ENCODE data around the gene ACTL8. TPM values are rescaled to one million over a fixed set of nuclear protein-coding genes. Genes with fewer than 3 reads are reported as not detected.

The ACTL8 gene
- total RNA-seq, 1 donor from 2014 or later: not detected

DNA sequence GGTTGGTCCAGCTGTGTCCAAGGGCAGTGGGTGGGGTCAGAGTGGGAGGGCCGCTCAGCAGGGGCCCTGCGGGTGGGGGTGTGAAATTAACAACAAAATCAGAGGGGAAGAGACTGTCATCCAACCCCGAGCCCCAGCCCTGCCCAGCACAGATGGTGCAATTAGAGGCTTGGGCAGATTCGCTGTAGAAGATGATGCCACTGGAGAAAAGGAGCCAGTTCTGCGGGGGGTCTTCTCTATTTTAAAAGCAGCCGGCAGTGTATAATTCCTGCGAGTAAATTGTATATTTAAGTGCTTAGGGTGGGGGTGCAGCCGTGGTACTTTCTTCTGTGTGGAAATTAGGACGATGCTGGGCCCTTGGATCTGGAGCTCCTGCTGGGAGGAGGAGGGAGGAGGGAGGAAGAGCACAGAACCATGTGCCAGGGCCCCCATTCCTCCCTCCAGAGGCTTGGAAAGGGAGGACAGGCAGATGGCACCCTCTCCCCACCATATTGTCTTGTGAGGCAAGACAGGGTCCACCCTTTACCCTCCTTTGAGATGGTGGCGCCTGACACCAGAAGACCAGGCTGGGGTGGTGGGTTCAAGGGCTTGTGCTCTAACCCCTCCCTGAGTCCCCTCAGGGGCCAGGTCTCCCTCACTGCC lies 89.2 kb downstream of the ACTL8 start:
- no peak for DNase-seq (ENCODE audit: low spot score)

DNA sequence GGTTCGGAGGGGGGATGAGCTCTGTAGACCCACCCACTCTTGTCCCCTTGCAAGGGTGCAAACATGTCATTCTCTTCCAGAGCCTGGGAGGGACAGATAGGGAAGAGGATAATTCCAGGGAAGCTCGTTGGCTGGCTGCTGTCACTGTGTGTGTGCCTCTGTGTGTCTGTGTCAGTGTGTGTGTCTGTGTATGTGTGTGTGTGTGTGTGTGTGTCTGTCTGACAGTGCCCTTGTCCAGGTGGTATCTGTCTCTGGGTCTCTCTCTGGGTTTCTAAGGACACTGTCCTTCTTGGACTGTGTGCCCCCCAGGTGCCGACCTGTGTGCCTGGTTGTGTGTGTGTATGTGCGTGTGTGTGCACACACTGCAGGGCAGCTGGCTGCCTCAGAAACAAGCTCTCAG lies 90.5 kb downstream of the ACTL8 start:
- no peak for DNase-seq (ENCODE audit: low spot score)

DNA sequence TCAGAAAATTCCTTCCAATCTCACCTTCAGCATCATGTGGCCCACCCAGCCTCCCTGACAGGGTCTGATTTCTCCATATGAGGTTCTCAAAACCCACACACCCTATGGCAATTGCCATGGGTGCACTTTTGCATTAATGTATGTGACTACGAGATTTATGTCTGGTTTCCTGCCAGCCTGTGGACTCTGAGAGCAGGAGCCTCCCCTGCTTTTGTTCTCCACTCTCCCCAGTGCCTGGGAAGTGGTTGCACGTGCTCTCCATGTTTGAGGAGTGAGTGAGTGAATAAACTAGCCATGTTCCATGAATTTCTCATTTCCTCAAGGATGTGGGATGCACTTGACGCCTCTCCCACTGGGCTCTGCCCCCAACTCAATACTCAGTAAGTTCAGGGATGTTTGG lies 91.2 kb downstream of the ACTL8 start:
- no peak for DNase-seq (ENCODE audit: low spot score)

DNA sequence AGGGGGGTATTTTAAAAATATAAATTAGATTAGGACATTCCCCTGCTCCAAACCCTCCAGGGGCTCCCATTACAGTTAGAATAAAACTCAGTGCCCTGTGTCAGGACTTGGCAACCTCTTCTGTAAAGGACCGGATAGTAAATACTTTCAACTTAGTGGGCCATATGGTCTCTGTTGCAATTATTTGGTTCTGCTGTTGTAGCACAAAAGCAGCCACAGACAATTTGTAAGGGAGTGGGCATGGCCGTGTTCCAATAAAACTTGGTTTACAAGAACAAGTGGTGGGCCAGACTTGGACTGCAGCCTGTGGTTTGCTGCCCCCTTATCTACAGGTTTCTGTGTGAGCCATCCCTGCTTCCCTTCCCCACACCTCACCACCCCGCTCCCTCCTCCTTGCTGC lies 92.0 kb downstream of the ACTL8 start:
- no peak for DNase-seq (ENCODE audit: low spot score)

DNA sequence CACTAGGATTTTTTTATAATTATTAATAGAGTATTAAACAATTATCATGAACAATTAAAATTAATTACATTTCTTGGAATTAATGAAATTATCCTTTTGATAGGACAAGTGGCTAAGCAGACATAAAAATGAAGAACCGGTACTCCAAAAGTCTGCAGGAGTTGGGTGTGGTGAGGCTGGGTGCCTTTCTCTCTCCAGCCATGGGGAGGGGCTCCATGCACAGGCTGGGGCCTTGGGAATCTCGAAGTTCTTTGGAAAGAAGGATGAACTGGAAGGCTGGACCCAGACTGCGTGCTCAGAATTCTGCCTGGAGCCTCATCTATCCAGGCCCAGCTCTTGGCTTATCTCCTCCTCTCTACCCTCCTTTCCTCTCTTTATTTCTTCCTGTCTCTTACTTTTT lies 94.1 kb downstream of the ACTL8 start:
- DNase-seq (ENCODE audit: low spot score): no peak

DNA sequence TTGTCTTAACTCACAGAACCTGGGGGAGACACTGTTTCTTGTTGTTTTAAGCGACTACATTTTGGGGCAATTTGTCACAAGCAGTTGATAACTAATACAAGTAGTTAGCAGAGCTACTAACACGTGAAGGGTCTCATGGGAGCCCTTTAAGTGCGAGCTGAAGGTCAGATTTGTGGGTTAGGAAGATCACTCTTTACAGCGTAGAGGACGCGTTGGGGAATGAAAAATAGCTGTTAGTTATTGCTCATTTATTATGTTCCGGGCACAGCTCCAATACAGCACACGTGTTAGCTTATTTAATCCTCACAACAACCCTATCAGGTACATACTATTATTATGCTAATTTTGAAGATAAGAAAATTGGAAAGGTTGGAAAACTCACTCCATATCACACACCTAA lies 95.9 kb downstream of the ACTL8 start:
- DNase-seq (ENCODE audit: low spot score): no peak

DNA sequence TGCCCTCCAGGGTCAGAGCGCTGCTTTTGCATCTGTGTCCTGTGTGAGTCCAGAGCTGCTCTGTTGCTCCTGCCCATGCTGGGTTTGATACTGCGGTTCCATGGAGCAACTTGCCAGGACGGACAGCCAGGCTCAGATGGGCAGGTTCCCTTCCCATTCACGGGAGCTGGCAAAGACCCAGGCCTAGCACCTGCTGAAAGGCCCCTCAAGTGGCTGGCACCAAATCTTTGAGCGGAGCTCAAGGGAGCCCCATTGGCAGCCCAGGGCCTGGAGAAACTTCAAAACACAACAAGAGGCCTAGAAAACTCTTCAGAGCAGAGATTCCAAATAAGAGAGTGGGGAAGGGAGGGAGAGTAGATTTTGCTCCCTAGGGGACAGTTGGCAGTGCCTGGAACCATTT lies 97.2 kb downstream of the ACTL8 start:
- no peak for DNase-seq (ENCODE audit: low spot score)

DNA sequence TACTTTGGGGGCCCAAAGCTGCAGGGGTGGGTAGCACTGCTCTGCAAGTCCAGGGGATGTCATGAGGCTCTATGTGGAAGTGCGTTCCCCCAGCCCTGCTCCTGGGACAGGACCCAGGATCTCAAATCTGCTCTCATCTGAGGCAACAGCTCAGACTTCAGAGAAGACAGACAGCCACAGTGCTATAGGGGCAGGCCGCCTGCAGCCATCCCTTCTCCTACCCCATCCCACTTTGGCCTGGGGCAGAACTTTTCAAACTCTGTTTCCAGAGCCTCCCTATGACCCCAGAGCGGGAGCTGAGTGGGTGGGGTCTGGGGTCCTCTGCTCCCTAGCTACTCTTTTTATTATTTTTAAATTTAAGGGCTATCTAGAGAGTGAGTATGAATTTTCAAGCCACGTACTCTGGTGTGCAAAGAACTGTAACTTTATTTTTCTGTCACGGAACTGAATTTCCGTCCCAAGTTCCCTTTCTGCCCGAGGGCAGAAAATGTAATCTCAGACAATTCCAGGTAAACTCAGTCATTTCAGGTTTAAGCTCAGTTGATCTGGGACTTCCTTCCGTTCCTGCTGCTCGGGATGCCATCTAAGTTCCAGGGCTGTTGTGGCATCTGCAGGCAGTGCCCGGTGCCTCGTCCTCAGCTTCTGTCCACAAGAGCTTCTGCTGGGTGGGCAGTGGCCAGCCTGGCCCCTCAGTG lies 98.3 kb downstream of the ACTL8 start:
- no peak for DNase-seq (ENCODE audit: low spot score)

DNA sequence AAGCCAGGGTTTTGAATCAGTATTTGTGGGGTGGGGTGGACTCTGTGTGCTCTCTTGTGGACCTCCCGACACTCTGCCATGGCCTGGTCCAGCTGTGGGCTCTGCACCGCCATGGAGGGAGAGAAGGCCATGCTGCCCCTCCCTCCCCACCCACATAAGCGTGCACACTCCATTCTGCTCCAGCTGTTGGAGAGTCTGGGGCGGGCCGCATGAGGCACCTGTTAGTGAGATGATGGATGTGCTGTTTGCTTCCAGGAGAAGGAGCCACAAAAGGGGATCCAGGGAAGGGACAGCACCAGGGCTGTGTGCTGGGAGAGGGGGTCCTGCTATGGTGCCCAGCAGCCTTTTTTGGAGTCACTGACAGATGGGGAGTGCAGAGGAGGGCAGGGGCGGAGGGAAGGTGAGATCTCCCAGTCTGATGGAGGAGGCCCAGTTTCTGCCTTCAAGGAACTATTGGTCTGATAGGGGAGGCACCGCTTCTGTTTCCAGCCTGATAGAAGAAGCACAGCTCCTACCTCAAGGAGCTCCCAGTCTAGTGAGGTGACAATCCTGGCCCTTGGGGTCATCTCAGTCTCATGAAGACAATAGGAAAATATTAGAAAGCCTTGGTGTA lies 101.5 kb downstream of the ACTL8 start:
- no peak for DNase-seq (ENCODE audit: low spot score)

DNA sequence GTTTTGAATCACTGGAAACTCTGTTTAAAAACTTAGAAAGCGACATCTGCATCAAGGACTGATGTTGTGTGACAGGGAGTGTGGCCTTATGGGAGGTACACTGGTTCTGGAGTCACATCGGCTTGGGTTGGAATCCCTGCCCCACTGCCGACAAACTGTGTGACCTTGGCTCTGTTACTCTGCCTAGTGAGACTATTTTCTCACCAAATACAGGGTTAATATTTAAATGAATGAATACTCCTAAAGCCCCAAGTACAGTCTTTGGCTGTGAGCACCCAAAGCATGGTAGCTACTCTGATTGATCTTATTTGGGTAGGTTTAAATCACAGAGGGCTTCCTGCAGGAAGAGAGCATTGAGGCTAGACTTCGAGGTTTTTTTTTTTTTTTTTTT lies 102.0 kb downstream of the ACTL8 start:
- no peak for DNase-seq (ENCODE audit: low spot score)

DNA sequence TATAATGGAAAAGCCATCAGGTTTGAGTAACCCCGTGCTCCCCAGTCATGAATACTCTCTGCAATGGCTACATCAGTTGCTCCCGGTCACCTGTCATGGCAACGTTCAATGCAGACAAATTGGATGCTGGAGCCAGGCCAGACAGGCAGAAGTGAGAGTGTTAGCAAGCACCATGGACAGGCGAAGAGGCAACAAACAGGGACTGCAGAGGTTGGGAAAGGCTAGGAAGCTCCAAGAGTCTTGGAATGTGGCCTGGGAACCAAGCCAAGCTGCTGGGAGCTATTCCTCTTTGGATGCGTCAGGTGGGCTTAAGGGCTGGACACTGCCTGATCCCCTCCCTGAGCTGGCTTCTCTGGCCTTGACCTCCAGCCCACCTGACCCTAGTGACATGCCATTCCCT lies 102.9 kb downstream of the ACTL8 start:
- no peak for DNase-seq (ENCODE audit: low spot score)

DNA sequence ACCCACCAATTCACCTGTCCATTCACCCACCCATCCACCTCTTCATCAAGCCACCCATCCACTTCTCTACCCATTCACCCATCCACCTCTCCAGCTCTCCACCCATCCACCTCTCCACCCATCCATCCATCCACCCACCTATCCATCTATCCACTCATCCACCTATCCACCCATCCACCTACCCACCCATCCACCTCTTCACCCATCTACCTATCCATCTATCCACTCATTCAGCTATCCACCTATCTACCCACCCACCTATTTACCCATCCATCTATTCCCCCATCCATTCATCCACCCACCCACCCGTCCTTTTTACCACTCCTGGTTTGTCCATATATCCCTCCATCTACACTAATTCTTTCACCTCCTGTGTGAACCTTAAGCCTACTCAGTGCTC lies 105.7 kb downstream of the ACTL8 start:
- no peak for DNase-seq (ENCODE audit: low spot score)

DNA sequence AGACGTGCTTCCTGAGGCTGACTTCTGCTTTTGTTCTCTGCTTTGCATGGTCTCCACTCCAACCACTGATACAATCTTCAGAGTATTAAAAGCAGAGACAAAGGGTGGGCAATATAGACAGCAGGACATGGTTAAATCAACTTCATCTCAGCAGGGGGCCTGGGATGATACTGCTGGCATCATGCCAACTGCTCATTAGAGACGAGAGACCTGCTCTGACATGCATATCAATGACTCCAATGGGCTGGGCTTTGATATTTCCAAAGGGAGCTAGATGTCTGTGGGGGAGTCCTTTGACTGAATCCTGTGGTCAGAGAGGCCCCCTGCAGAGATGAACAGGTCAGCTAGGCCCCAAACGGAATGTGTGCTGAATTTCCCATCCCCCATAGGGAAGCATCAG lies 106.6 kb downstream of the ACTL8 start:
- no peak for DNase-seq (ENCODE audit: low spot score)

DNA sequence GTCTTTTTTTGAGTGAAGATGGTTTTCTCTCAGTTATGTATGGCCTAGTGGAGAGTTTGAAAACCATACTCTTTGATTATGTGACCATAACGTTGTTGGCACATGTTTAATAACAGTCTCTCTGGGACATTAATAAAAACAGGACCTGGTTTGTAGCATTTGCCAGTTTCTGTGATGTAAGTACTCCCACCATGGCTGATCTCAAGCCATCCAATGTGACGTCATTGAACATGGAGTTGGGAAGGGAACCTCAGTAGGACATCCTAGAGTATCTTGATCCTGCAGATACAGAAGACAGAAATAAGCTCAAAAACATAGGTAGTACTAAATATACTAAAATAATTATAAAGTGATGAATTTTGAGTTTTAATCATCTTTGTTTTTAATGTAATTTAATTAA lies 107.0 kb downstream of the ACTL8 start:
- no peak for DNase-seq (ENCODE audit: low spot score)

DNA sequence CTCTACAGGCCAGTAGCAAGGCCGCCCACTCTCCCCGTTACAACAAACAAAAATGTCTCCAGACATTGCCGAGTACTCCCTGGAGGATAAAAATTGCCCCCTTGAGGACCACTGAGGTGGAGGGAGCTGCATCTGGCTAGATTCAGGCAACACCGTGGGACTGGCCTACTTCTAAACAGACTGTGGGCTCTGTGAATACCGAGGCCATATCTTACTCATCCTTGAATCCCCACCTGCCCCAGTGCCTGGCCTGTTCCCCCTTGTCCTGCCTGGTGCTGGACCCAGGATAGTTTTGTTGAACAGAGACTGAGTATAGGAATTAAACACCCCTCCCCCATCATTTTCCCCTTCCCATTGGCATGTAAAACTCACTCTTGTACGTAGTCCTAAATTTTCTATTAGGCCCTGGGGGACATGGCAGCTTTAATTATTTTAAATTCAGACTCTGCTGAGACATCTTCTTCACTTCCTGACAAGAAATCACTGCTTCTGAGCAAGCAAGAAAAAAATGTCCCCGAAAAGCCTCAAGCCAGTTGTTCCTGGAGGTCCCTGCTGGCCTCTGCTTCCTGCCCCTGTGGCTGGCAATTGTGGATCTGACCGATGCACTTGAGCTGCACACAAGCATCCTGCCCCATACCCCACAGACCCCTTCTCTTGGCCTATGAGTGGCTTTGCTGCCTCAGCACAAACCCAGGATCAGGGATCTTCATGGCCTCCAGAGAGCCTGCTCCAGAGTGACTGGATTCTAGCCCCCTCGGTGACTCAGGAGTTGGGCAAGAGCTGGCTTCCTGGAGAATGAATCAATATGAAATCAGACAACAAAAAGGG lies 111.0 kb downstream of the ACTL8 start:
- no peak for DNase-seq (ENCODE audit: low spot score)

DNA sequence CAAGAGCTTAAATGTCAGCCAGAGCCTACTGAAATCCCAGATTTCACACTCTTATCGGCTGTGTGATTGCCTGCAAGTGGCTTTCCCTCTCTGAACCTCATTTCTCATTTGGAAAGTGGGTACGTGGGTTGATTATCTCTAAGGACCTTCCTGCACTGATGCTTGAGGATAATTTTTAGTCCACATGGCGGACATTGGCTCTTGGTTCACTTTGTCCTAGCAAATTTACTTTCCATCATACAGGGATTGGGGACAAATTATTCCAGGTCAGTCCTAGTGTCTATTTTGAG lies 111.6 kb downstream of the ACTL8 start:
- no peak for DNase-seq (ENCODE audit: low spot score)

DNA sequence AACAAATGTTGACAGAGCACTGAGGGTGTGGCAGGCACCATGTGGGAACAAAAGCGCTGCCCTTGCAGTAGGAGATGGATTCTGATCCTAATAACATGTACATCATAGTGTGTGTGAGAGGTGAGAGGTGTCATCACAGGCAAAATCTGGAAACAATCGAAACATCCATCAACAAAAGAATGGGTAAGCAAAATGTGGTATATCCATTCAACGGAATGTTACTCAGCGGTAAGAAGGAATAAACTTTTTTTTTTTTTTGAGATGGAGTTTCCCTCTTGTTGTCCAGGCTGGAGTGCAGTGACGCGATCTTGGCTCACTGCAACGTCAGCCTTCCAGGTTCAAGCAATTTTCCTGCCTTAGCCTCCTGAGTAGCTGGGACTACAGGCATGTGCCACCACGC lies 112.3 kb downstream of the ACTL8 start:
- no peak for DNase-seq (ENCODE audit: low spot score)

DNA sequence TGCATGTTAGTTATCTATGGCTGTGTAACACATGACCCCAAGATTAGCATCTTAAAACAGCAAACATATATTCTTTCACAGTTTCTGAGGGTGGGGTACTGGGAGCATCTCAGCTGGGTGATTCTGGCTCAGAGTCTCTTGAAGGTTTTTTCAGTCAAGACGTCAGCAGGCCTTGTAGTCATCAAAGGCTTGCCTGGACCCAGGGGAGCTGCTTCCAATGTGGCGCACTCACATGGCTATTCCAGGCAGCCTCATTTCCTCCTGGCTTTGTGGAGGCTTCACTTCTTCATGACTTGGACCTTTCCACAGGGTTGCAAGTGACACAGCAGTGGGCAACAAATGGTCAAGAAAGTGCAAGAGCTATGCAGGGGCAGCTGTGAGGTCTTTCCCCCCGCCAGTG lies 114.7 kb downstream of the ACTL8 start:
- no peak for DNase-seq (ENCODE audit: low spot score)

DNA sequence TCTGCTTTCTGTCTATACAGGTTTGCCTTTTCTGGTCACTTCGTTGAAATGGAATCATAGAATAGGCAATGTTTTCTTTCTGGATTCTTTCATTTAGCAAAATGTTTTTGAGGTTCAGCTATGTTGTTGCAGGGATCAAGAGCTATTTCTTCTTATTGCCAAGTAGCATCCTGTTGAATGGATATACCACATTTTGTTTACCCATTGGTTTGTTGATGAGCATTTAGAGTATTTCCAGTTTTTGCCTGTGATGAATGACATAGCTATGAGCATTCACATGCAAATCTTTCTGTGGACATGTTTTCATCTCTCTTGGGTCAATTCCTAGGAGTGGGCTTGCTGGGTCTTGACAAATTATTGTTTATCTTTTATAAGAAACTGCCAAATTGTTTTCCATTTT lies 115.5 kb downstream of the ACTL8 start:
- DNase-seq (ENCODE audit: low spot score): no peak

DNA sequence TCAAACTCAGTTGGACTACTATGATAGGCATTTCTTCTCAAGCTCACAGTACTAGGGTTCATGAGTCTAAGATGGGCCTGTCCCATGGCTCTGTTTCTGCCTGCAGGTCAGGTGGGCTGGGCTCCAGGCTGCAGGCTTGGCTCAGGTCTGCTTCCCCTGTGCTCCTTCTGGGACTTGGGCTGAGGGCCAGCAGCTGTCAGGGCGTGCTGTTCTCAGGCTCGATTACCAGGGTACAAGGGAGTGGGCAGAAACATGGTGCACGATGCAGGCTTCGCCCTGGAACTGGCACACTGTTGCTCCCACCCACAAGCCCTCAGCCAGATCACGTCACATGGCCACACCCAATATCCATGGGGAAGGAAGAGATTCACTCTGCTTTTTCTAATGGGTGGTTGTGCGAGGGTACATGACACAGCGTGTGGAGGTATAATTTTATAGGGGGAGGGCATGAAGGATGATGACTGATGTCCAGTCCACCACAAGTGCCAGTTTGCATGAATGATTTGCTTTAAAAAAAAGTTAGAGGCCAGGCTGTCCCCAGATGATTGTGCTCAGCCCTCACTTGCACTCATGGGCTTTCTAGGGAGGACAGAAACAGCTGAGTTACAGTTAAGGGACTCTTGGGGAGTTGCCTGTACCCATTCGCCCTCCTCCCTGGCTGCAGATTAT lies 118.0 kb downstream of the ACTL8 start:
- no peak for DNase-seq (ENCODE audit: low spot score)

DNA sequence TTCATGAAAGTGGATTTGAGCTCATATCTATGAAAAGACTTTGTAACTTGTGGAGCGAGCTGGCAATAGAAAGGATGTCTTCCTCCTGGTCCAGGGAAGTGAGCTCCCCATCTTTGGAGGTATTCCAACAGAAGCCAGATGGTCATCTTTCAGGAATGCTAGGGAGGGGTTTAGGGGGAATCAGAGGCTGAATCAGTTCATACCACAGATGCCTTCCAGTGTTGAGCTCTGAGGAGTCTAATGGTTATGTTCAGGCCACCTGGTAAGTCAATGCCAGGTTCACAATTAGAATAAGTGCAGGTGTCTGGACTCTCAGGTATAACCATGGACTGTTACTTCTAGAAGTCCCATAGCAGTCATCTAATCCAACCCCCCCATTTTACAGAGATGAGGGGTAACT lies 119.1 kb downstream of the ACTL8 start:
- no peak for DNase-seq (ENCODE audit: low spot score)

DNA sequence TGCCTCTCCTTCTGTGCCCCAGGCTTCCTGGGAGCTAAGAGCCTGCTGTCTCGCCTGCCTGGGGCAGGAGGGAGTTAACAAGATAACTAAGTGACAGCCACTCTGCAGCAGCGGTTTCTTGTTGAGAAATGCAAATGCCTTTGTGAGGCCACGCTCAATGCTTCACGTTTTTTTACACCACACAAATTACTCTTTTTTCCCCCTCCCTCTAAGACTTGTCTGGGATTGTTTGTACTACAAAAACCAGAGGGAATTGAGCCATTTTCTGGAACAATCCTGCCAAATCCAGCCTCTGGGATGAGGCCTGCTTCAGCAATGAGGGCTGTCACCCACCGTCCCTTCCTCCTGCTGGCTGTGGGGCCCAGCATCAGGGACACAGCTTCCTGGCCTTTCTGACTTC lies 119.6 kb downstream of the ACTL8 start:
- no peak for DNase-seq (ENCODE audit: low spot score)

All from mucosa of gallbladder (tissue), 1 donor.